SK-N-SH (cell line): ENCODE results near the gene FFAR2. TPM values are rescaled to one million over a fixed set of nuclear protein-coding genes. Genes with fewer than 3 reads are reported as not detected.

Experiments used
- CTCF ChIA-PET: fragments of 300-600, 350-600 bp; formaldehyde crosslinking; extraction: SDS; loops from one replicate; lab custom pipeline; 2021; lab: Yijun Ruan, JAX
- POLR2A ChIA-PET: fragments of 350-600 bp; sonication (Branson Sonifier 250); formaldehyde crosslinking; extraction: SDS; loops from one replicate; lab custom pipeline; 2020; ENCODE audit warnings: antibody characterized with exemption, inconsistent platforms; lab: Yijun Ruan, JAX
- DNase-seq: peaks from one replicate; pipeline ENCODE4 v3.0.0; 2012
- H2AFZ ChIP-seq: fragments of 200-600 bp; sonication (generic); 2 replicates; pipeline ENCODE4 v1.8.1; 2016; ENCODE audit warnings: antibody characterized with exemption, mild to moderate bottlenecking, low read depth
- H3F3A ChIP-seq: fragments of 200-600 bp; sonication (generic); replicated peaks from 2 replicates; pipeline ENCODE3; 2016; ENCODE audit warnings: antibody characterized with exemption, mild to moderate bottlenecking; ENCODE audit not compliant: insufficient read depth
- H3K27ac ChIP-seq, 2 experiments: fragments of 200-500 bp in 1 of 2; fragments of 200-600 bp in 1 of 2; sonication (Bioruptor generic) in 1 of 2; sonication (generic), shearing (Covaris generic) in 1 of 2; 2 replicates each; pipeline versions ENCODE4 v1.5.1 to v1.6.1; 2014 to 2016; ENCODE audit warnings: low read depth in 2 of 2, inconsistent platforms in 1 of 2, low read length in 1 of 2, mild to moderate bottlenecking in 1 of 2, mixed read lengths in 1 of 2
- H3K27me3 ChIP-seq: fragments of 200-600 bp; sonication (generic), shearing (Covaris generic); 2 replicates; pipeline ENCODE4 v1.6.1; 2016; ENCODE audit warnings: mixed run types; ENCODE audit not compliant: insufficient read depth
- H3K36me3 ChIP-seq, 2 experiments: fragments of 200-500 bp in 1 of 2; fragments of 200-600 bp in 1 of 2; sonication (Bioruptor generic) in 1 of 2; sonication (generic) in 1 of 2; replicated peaks in 1 of 2; 2 replicates each; pipeline versions ENCODE3 to v1.5.1; 2014 to 2016; ENCODE audit warnings: low read length in 1 of 2, mild to moderate bottlenecking in 1 of 2; ENCODE audit not compliant: insufficient read depth in 2 of 2, control insufficient read depth in 1 of 2
- H3K4me1 ChIP-seq, 2 experiments: fragments of 200-500 bp in 1 of 2; fragments of 200-600 bp in 1 of 2; sonication (Bioruptor generic) in 1 of 2; sonication (generic), shearing (Covaris generic) in 1 of 2; 2 replicates each; pipeline versions ENCODE4 v1.5.1 to v1.6.1; 2014 to 2016; ENCODE audit warnings: low read depth in 1 of 2, low read length in 1 of 2, mixed run types in 1 of 2; ENCODE audit not compliant: insufficient read depth in 2 of 2, control insufficient read depth in 1 of 2
- H3K4me2 ChIP-seq: fragments of 200-600 bp; sonication (generic), shearing (Covaris generic); 2 replicates; pipeline ENCODE4 v1.6.1; 2017; ENCODE audit warnings: mixed run types
- H3K4me3 ChIP-seq, 2 experiments: fragments of 200-500 bp in 1 of 2; fragments of 200-600 bp in 1 of 2; sonication (Bioruptor generic) in 1 of 2; sonication (generic), shearing (Covaris generic) in 1 of 2; 2 replicates each; pipeline versions ENCODE4 v1.5.1 to v1.8.1; 2014 to 2016; ENCODE audit warnings: low read depth in 2 of 2, inconsistent platforms in 1 of 2, low read length in 1 of 2, mild to moderate bottlenecking in 1 of 2, mixed read lengths in 1 of 2, moderate library complexity in 1 of 2
- H3K79me2 ChIP-seq: fragments of 200-600 bp; sonication (generic); 2 replicates; pipeline ENCODE4 v1.8.1; 2017; ENCODE audit warnings: mild to moderate bottlenecking; ENCODE audit not compliant: insufficient read depth
- H3K9ac ChIP-seq: fragments of 200-600 bp; sonication (generic); 2 replicates; pipeline ENCODE4 v1.6.1; 2017; ENCODE audit warnings: mixed run types
- H3K9me2 ChIP-seq: fragments of 200-600 bp; sonication (generic); 2 replicates; pipeline ENCODE4 v1.6.1; 2017; ENCODE audit warnings: mixed run types
- H3K9me3 ChIP-seq: fragments of 200-600 bp; sonication (generic); 2 replicates; pipeline ENCODE4 v1.6.1; 2017; ENCODE audit warnings: mixed run types, mild to moderate bottlenecking, moderate library complexity
- H4K20me1 ChIP-seq: fragments of 200-600 bp; sonication (generic); 2 replicates; pipeline ENCODE4 v1.6.1; 2017; ENCODE audit warnings: mild to moderate bottlenecking, mixed run types; ENCODE audit not compliant: insufficient read depth
- EZH2phosphoT487 ChIP-seq: fragments of 200-600 bp; sonication (generic); IDR thresholded peaks from 2 replicates; pipeline ENCODE4 v1.6.1; 2017; ENCODE audit warnings: low read depth, mixed run types, mild to moderate bottlenecking, antibody characterized with exemption, moderate library complexity, borderline replicate concordance
- FOSL2 ChIP-seq: IDR thresholded peaks from 2 replicates; pipeline ENCODE4 v1.4.0; 2012; ENCODE audit warnings: low read depth, mild to moderate bottlenecking, moderate library complexity, borderline replicate concordance
- FOXJ3 ChIP-seq: sonication (generic); formaldehyde crosslinking; IDR thresholded peaks from 2 replicates; pipeline ENCODE4 v1.5.1; 2020; ENCODE audit warnings: mild to moderate bottlenecking, missing genetic modification reagents
- MAX ChIP-seq: IDR thresholded peaks from 2 replicates; pipeline ENCODE4 v1.4.0; 2012; ENCODE audit warnings: low read depth
- MXI1 ChIP-seq: IDR thresholded peaks from 2 replicates; pipeline ENCODE4 v1.6.1; 2012; ENCODE audit warnings: mild to moderate bottlenecking, low read depth, low read length, improper control_type of control experiment
- NFIC ChIP-seq: IDR thresholded peaks from 2 replicates; pipeline ENCODE4 v1.4.0; 2012; ENCODE audit warnings: borderline replicate concordance
- POLR2AphosphoS5 ChIP-seq: IDR thresholded peaks from 2 replicates; pipeline ENCODE4 v1.6.1; 2012; ENCODE audit warnings: low read depth, low read length
- RAD21 ChIP-seq: IDR thresholded peaks from 2 replicates; pipeline ENCODE4 v1.6.1; 2012; ENCODE audit warnings: mild to moderate bottlenecking, low read length
- RCOR1 ChIP-seq: fragments of 150-350 bp; IDR thresholded peaks from 2 replicates; pipeline ENCODE4 v1.6.1; 2017; ENCODE audit warnings: antibody characterized with exemption, low read length
- REST ChIP-seq: IDR thresholded peaks from 2 replicates; pipeline ENCODE4 v1.6.1; 2012; ENCODE audit warnings: mild to moderate bottlenecking, low read depth, low read length, moderate library complexity
- RXRA ChIP-seq: IDR thresholded peaks from 2 replicates; pipeline ENCODE4 v1.4.0; 2012; ENCODE audit warnings: low read depth, mild to moderate bottlenecking, borderline replicate concordance
- SIN3A ChIP-seq: IDR thresholded peaks from 2 replicates; pipeline ENCODE4 v1.6.1; 2012; ENCODE audit warnings: low read depth, mild to moderate bottlenecking, low read length, moderate library complexity, borderline replicate concordance
- TAF1 ChIP-seq: IDR thresholded peaks from 2 replicates; pipeline ENCODE4 v1.6.1; 2012; ENCODE audit warnings: low read depth, mild to moderate bottlenecking, low read length, moderate library complexity, borderline replicate concordance
- TEAD4 ChIP-seq: IDR thresholded peaks from 2 replicates; pipeline ENCODE4 v1.4.0; 2012; ENCODE audit warnings: mild to moderate bottlenecking, borderline replicate concordance; ENCODE audit not compliant: insufficient read depth
- YY1 ChIP-seq: IDR thresholded peaks from 2 replicates; pipeline ENCODE4 v1.4.0; 2012; ENCODE audit warnings: low read depth, mild to moderate bottlenecking
- WGBS: methylation state at CpG from one replicate; pipeline ENCODE4 v1.1.6; 2017; ENCODE audit warnings: low lambda C conversion rate; 5-methylcytosine and 5-hydroxymethylcytosine counted together
- polyA plus RNA-seq, 3 experiments: library from polyadenylated mRNA; depleted of rRNA; stranded (reverse); fragments of >200 nt; gene quantifications; 2 replicates each; pipeline ENCODE4 v1.2.3, GENCODE V29; 2012
- TF ChIP-seq, protein P1 (sequence below): IDR thresholded peaks from 2 replicates; pipeline ENCODE4 v1.4.0; 2012; ENCODE audit warnings: low read depth, borderline replicate concordance
- TF ChIP-seq, protein P2 (sequence below): fragments of 200-600 bp; sonication (generic); IDR thresholded peaks from 2 replicates; pipeline ENCODE4 v1.6.1; 2017; ENCODE audit warnings: antibody characterized with exemption, mild to moderate bottlenecking, moderate library complexity
- TF ChIP-seq, protein P3 (sequence below): fragments of 150-350 bp; IDR thresholded peaks from 2 replicates; pipeline ENCODE4 v1.6.1; 2017; ENCODE audit warnings: antibody characterized with exemption, low read length, low read depth, borderline replicate concordance
- TF ChIP-seq, protein P4 (sequence below): fragments of 150-350 bp; IDR thresholded peaks from 2 replicates; pipeline ENCODE4 v1.6.1; 2016; ENCODE audit warnings: mild to moderate bottlenecking, low read depth, low read length

FFAR2 gene
- polyA plus RNA-seq, 1 of the 3 experiments (the other 2 are of a cell fraction) = not detected

DNA sequence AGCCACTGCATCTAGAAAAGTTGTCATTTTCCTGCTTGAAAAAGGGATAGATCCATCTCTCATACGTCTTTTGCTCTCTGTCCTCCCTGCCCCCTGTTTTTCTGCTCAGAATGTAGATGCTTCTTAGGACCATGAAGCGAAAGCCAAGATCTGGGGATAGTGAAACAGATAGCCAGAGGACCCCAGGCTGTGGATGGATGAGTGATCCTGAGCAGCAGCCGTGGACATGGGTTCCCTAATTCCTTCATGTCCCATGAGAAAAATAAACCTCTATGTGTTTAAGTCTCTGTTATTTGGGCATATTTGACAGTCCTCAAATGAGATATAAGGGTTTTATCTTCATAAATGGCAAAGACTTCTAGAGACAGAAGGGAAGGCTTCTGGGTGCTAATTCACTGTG, 12.2 kb upstream of the FFAR2 start:
- no peaks in the 10 kb centered on the region for H3K36me3 ChIP-seq
- ChIA-PET CTCF (no interaction called here), POLR2A (no interaction called here)
- WGBS = 18% methylated on average over 3 of the region's 3 CpGs
- H3K27ac ChIP-seq = no peak overlapping the region
- no peaks in the 10 kb centered on the region for H3K9me2 ChIP-seq
- peaks cover 65% of the 10 kb centered on the region for H3K27me3 ChIP-seq
- no peak overlapping the region for H3K4me3 ChIP-seq
- peaks cover 3% of the 10 kb centered on the region for H3F3A ChIP-seq
- no peak for DNase-seq
- TF ChIP-seq RXRA (no peak), REST (no peak), TEAD4 (no peak), TAF1 (no peak), FOXJ3 (CRISPR knock-in tag) (no peak), MAX (no peak), YY1 (no peak), RAD21 (no peak), NFIC (no peak), SIN3A (no peak), POLR2AphosphoS5 (no peak), RCOR1 (no peak), FOSL2 (no peak), MXI1 (no peak), EZH2phosphoT487 (no peak)
- TF ChIP-seq, protein P1, sequence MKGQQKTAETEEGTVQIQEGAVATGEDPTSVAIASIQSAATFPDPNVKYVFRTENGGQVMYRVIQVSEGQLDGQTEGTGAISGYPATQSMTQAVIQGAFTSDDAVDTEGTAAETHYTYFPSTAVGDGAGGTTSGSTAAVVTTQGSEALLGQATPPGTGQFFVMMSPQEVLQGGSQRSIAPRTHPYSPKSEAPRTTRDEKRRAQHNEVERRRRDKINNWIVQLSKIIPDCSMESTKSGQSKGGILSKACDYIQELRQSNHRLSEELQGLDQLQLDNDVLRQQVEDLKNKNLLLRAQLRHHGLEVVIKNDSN = no peak
- TF ChIP-seq, protein P2, sequence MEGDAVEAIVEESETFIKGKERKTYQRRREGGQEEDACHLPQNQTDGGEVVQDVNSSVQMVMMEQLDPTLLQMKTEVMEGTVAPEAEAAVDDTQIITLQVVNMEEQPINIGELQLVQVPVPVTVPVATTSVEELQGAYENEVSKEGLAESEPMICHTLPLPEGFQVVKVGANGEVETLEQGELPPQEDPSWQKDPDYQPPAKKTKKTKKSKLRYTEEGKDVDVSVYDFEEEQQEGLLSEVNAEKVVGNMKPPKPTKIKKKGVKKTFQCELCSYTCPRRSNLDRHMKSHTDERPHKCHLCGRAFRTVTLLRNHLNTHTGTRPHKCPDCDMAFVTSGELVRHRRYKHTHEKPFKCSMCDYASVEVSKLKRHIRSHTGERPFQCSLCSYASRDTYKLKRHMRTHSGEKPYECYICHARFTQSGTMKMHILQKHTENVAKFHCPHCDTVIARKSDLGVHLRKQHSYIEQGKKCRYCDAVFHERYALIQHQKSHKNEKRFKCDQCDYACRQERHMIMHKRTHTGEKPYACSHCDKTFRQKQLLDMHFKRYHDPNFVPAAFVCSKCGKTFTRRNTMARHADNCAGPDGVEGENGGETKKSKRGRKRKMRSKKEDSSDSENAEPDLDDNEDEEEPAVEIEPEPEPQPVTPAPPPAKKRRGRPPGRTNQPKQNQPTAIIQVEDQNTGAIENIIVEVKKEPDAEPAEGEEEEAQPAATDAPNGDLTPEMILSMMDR = no peak
- TF ChIP-seq, protein P3, sequence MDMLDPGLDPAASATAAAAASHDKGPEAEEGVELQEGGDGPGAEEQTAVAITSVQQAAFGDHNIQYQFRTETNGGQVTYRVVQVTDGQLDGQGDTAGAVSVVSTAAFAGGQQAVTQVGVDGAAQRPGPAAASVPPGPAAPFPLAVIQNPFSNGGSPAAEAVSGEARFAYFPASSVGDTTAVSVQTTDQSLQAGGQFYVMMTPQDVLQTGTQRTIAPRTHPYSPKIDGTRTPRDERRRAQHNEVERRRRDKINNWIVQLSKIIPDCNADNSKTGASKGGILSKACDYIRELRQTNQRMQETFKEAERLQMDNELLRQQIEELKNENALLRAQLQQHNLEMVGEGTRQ = no peak
- TF ChIP-seq, protein P4, sequence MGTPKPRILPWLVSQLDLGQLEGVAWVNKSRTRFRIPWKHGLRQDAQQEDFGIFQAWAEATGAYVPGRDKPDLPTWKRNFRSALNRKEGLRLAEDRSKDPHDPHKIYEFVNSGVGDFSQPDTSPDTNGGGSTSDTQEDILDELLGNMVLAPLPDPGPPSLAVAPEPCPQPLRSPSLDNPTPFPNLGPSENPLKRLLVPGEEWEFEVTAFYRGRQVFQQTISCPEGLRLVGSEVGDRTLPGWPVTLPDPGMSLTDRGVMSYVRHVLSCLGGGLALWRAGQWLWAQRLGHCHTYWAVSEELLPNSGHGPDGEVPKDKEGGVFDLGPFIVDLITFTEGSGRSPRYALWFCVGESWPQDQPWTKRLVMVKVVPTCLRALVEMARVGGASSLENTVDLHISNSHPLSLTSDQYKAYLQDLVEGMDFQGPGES = no peak
- H3K79me2 ChIP-seq = no peaks in the 10 kb centered on the region
- no peak overlapping the region for H3K4me2 ChIP-seq
- no peaks in the 10 kb centered on the region for H4K20me1 ChIP-seq
- H3K9ac ChIP-seq = no peak overlapping the region
- H2AFZ ChIP-seq = no peak overlapping the region
- no peaks in the 10 kb centered on the region for H3K9me3 ChIP-seq
- H3K4me1 ChIP-seq = peaks cover 4 to 9% of the 10 kb centered on the region in 2 experiments; a peak in 1 of 4 replicates
